PC-9 (cell line): ENCODE measurements around the gene PHAF1. TPM values are rescaled to one million over a fixed set of nuclear protein-coding genes. Genes with fewer than 3 reads are reported as not detected.
A peak's percentile ranks its signal among the peaks of the same experiment; 100 is the strongest.

Experiments
- BruUV-seq: library from RNA; stranded (reverse); fragments of 400-500 nt; replicated peaks from 2 replicates; lab custom pipeline; 2021; lab: Mats Ljungman, UMichigan
- CTCF ChIA-PET: fragments of 300-600 bp; sonication (Branson Sonifier 250); formaldehyde crosslinking; loops from one replicate; lab custom pipeline; 2022; ENCODE audit warnings: antibody characterized with exemption; lab: Charles Lee
- POLR2A ChIA-PET: fragments of 300-600 bp; sonication (Branson Sonifier 250); formaldehyde crosslinking; loops from one replicate; lab custom pipeline; 2022; ENCODE audit warnings: antibody characterized with exemption; ENCODE audit not compliant: unreplicated experiment; lab: Charles Lee
- DNase-seq, 2 experiments: peaks; one replicate each; pipeline versions ENCODE4 v3.0.0 to v3.0.0-alpha.2; 2015 to 2022; ENCODE audit warnings: mixed read lengths in 1 of 2
- H2AFZ ChIP-seq: fragments of 200-600 bp; sonication (generic); 2 replicates; pipeline ENCODE4 v1.8.1; 2017; ENCODE audit warnings: antibody characterized with exemption
- H3F3A ChIP-seq: fragments of 200-600 bp; sonication (generic); 2 replicates; pipeline ENCODE4 v1.8.1; 2017; ENCODE audit warnings: antibody characterized with exemption, mild to moderate bottlenecking, low read depth; ENCODE audit not compliant: insufficient read depth
- H3K27ac ChIP-seq: fragments of 200-600 bp; sonication (generic); 2 replicates; pipeline ENCODE4 v1.6.1; 2016; ENCODE audit warnings: mixed run types
- H3K27me3 ChIP-seq: fragments of 200-600 bp; sonication (generic); 2 replicates; pipeline ENCODE4 v1.6.1; 2016; ENCODE audit warnings: low read depth, mixed run types; ENCODE audit not compliant: insufficient read depth
- H3K36me3 ChIP-seq: fragments of 200-600 bp; sonication (generic); 2 replicates; pipeline ENCODE4 v1.6.1; 2016; ENCODE audit warnings: low read depth, mixed run types
- H3K4me1 ChIP-seq: fragments of 200-600 bp; sonication (generic); replicated peaks from 2 replicates; pipeline ENCODE4 v1.6.1; 2016; ENCODE audit warnings: mixed run types; ENCODE audit not compliant: insufficient read depth
- H3K4me2 ChIP-seq: fragments of 200-600 bp; sonication (generic); 2 replicates; pipeline ENCODE4 v1.6.1; 2017; ENCODE audit warnings: mixed run types
- H3K4me3 ChIP-seq: fragments of 200-600 bp; sonication (generic); 2 replicates; pipeline ENCODE4 v1.6.1; 2016; ENCODE audit warnings: mixed run types
- H3K79me2 ChIP-seq: fragments of 200-600 bp; sonication (generic); 2 replicates; pipeline ENCODE4 v1.6.1; 2017; ENCODE audit warnings: low read depth, mixed run types
- H3K9me2 ChIP-seq: fragments of 200-600 bp; sonication (generic); 2 replicates; pipeline ENCODE4 v1.8.1; 2017; ENCODE audit warnings: mild to moderate bottlenecking; ENCODE audit not compliant: insufficient read depth
- H3K9me3 ChIP-seq: fragments of 200-600 bp; sonication (generic); 2 replicates; pipeline ENCODE4 v1.8.1; 2016; ENCODE audit warnings: low read depth; ENCODE audit not compliant: insufficient read depth
- H4K20me1 ChIP-seq: fragments of 200-600 bp; sonication (generic); 2 replicates; pipeline ENCODE4 v1.8.1; 2017; ENCODE audit not compliant: insufficient read depth
- CTCF ChIP-seq: fragments of 200-600 bp; sonication (generic); conservative IDR thresholded peaks from 2 replicates; pipeline ENCODE4 v1.6.1; 2017; ENCODE audit warnings: mixed run types, antibody characterized with exemption, mild to moderate bottlenecking, moderate library complexity
- EZH2 ChIP-seq: fragments of 200-600 bp; sonication (generic); IDR thresholded peaks from 2 replicates; pipeline ENCODE4 v1.8.0; 2017; ENCODE audit warnings: antibody characterized with exemption, low read depth
- intact Hi-C: fragments of 100-400 bp; cut with micrococcal nuclease; formaldehyde crosslinking; loops from one replicate; pipeline ENCODE4 v1.10.0; 2022; ENCODE audit not compliant: unreplicated experiment
- total RNA-seq: library from RNA; stranded (reverse); gene quantifications from 2 replicates; pipeline ENCODE4 v1.2.3, GENCODE V29; 2021

The PHAF1 gene
- total RNA-seq, 1 experiment from 2014 or later, result 19.5 TPM

- intact Hi-C loops, result loop anchor here (2.0 kb wide), 1 partner anchor 71 kb away; no protein-coding TSS in a partner anchor
- Histone ChIP-seq H3K9me3 (no peaks in the 10 kb centered on the region), H2AFZ (peak within 1 kb of the TSS; percentile 75), H3K79me2 (peaks cover 16% of the 10 kb centered on the region), H3K4me2 (peak within 1 kb of the TSS; percentile 84), H3K27ac (peak within 1 kb of the TSS; percentile 66), H3K27me3 (no peaks in the 10 kb centered on the region), H3K36me3 (no peaks in the 10 kb centered on the region), H3K9me2 (no peaks in the 10 kb centered on the region), H3K4me3 (peak within 1 kb of the TSS; percentile 67), H3K4me1 (peaks cover 46% of the 10 kb centered on the region), H3F3A (peaks cover 25% of the 10 kb centered on the region; the same call in 1 of the 2 replicates), H4K20me1 (no peaks in the 10 kb centered on the region)
- ChIA-PET POLR2A (no interaction called here), CTCF (no interaction called here)
- TF ChIP-seq CTCF (no peak), EZH2 (no peak)
- BruUV-seq, result TSS peak; percentile 61
- DNase-seq, result peak; percentile 93 to 97
These were observed 74.1 kb downstream of the PHAF1 start, which contains the start of gene MATCAP1 for GRCh38 chr16:67183627-67184452. TSS of gene MATCAP1 (minus strand) at chr16:67183963. CDS start at chr16:67180610, 3,353 bp downstream.

- no TSS peak for BruUV-seq
- POLR2A ChIA-PET, result no interaction called here
- intact Hi-C loops, result loop anchor here (2.0 kb wide), 1 partner anchor 72 kb away; no protein-coding TSS in a partner anchor
These were observed 74.8 kb downstream of the PHAF1 start for GRCh38 chr16:67184453-67184994.

More at GRCh38 chr16:67184453-67184994, 74.8 kb downstream of the PHAF1 start:
- H3F3A ChIP-seq, result peaks cover 20% of the 10 kb centered on the region; the same call in 1 of the 2 replicates
- no peaks in the 10 kb centered on the region for H3K9me2 ChIP-seq
- H3K4me2 ChIP-seq, result peak overlapping the region; percentile 84
- no peaks in the 10 kb centered on the region for H3K36me3 ChIP-seq
- peaks cover 39% of the 10 kb centered on the region for H3K4me1 ChIP-seq
- H2AFZ ChIP-seq, result peak overlapping the region; percentile 75
- H3K27me3 ChIP-seq, result no peaks in the 10 kb centered on the region
- TF ChIP-seq EZH2 (no peak), CTCF (no peak)
- no peak for DNase-seq
- H3K4me3 ChIP-seq, result peak overlapping the region; percentile 67
- H3K9me3 ChIP-seq, result no peaks in the 10 kb centered on the region
- H3K79me2 ChIP-seq, result peaks cover 16% of the 10 kb centered on the region
- peak overlapping the region; percentile 66; the same call in 1 of the 2 replicates for H3K27ac ChIP-seq
- CTCF ChIA-PET, result interaction anchor here (1.2 kb wide), 1 partner anchor 167 kb away, joined by 4 read pairs; no protein-coding TSS in a partner anchor
- no peaks in the 10 kb centered on the region for H4K20me1 ChIP-seq
